Natural killer cell (primary cell): ENCODE measurements around the gene PALLD. TPM values are rescaled to one million over a fixed set of nuclear protein-coding genes. Genes with fewer than 3 reads are reported as not detected.

ENCODE experiments used
- ATAC-seq, 3 donors: fragments of 150-1000 bp in 2 of 3; fragments of 200-7000 bp in 1 of 3; cut with Tn5 transposase; 1 replicate in 1 of 3; 2 replicates in 2 of 3; pipeline ENCODE4 v1.10.0; 2021; ENCODE audit warnings: mild to moderate bottlenecking in 2 of 3, moderate library complexity in 2 of 3
- DNase-seq, 2 donors: peaks; one replicate each; pipeline versions ENCODE4 v3.0.0 to v3.0.0-alpha.2; 2013 to 2021; ENCODE audit warnings: mixed read lengths in 1 of 2
- H3K27ac ChIP-seq: one replicate; pipeline ENCODE4 v1.5.1; 2013; ENCODE audit warnings: mild to moderate bottlenecking, low read length
- H3K27me3 ChIP-seq: one replicate; pipeline ENCODE4 v1.6.1; 2013; ENCODE audit warnings: low read length; ENCODE audit not compliant: control insufficient read depth, insufficient read depth
- H3K36me3 ChIP-seq: one replicate; pipeline ENCODE4 v1.6.1; 2013; ENCODE audit warnings: low read length; ENCODE audit not compliant: control insufficient read depth, insufficient read depth
- H3K4me1 ChIP-seq: one replicate; pipeline ENCODE4 v1.6.1; 2013; ENCODE audit warnings: low read length; ENCODE audit not compliant: control insufficient read depth, insufficient read depth
- H3K4me3 ChIP-seq: one replicate; pipeline ENCODE4 v1.5.1; 2013; ENCODE audit warnings: low read length
- H3K9me3 ChIP-seq: one replicate; pipeline ENCODE4 v1.6.1; 2013; ENCODE audit warnings: low read length; ENCODE audit not compliant: control insufficient read depth, insufficient read depth
- H3K27ac Mint-ChIP-seq, 2 donors: one replicate each; pipeline ENCODE4 v1.8.0; 2022; ENCODE audit warnings: mild to moderate bottlenecking in 2 of 2, mixed read lengths in 2 of 2, moderate library complexity in 1 of 2
- H3K27me3 Mint-ChIP-seq, 2 donors: one replicate each; pipeline ENCODE4 v1.8.0; 2022; ENCODE audit warnings: low read depth in 2 of 2, mixed read lengths in 2 of 2
- H3K36me3 Mint-ChIP-seq: one replicate; pipeline ENCODE4 v1.8.0; 2022; ENCODE audit warnings: mixed read lengths
- H3K4me1 Mint-ChIP-seq, 2 donors: one replicate each; pipeline ENCODE4 v1.8.0; 2022; ENCODE audit warnings: mixed read lengths in 2 of 2
- H3K4me3 Mint-ChIP-seq: one replicate; pipeline ENCODE4 v1.8.0; 2022; ENCODE audit warnings: mild to moderate bottlenecking, moderate library complexity, mixed read lengths
- H3K9me3 Mint-ChIP-seq, 2 donors: one replicate each; pipeline ENCODE4 v1.8.0; 2022; ENCODE audit warnings: mixed read lengths in 2 of 2
- WGBS: methylation state at CpG from one replicate; pipeline ENCODE4 v1.1.7; 2013; ENCODE audit warnings: missing lambda C conversion rate; ENCODE audit not compliant: insufficient coverage; 5-methylcytosine and 5-hydroxymethylcytosine counted together
- intact Hi-C: fragments of 100-400 bp; cut with micrococcal nuclease; formaldehyde crosslinking; loops from one replicate; pipeline ENCODE4 v1.14.2; 2022
- total RNA-seq, 4 donors: library from RNA; stranded (reverse); fragments of 120-200 nt in 1 of 4; gene quantifications; one replicate each; pipeline versions ENCODE4 v1.2.3 to v1.2.4, GENCODE V29; 2013 to 2022
- TF ChIP-seq, protein P1 (sequence below): fragments of 200-600 bp; IDR thresholded peaks from one replicate; pipeline ENCODE4 v1.8.0; 2022; ENCODE audit warnings: antibody characterized with exemption

Gene PALLD
- total RNA-seq, 3 donors from 2014 or later (not counting 1 experiment from before 2014, with no cell fraction given), result 15.1 to 25.4 (median 22.8) TPM

DNA sequence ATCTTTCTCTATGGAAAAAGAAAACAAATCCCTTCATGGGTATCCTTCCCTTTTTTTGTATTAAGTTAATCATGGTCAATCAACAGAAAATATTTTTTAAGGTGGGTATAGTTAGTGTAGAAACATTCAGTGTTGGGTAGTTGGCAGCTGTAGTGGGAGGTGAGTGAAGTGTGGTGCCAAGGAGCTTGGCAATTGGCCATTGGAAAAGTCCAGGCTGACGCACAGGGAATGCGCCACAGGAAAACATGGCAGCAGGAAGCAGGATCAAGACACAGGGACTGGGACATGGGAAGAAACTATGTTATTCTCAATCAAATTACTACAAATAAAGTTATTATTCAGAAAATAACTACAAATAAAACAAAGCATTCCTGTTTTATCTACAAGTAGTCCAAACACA lies 20.0 kb downstream of the PALLD start:
- H3K27me3 ChIP-seq, result no peaks in the 10 kb centered on the region
- intact Hi-C loops, result no loop called here
- H3K4me3 Mint-ChIP-seq, result no peak overlapping the region
- H3K4me3 ChIP-seq, result no peak overlapping the region
- no peak for ATAC-seq
- DNase-seq, result no peak
- H3K27me3 Mint-ChIP-seq, result peaks cover 7 to 10% of the 10 kb centered on the region in 2 donors
- H3K9me3 Mint-ChIP-seq, result no peaks in the 10 kb centered on the region
- H3K4me1 ChIP-seq, result peaks cover 6% of the 10 kb centered on the region
- no peaks in the 10 kb centered on the region for H3K36me3 ChIP-seq
- no peak overlapping the region for H3K27ac ChIP-seq
- no peaks in the 10 kb centered on the region for H3K36me3 Mint-ChIP-seq
- H3K9me3 ChIP-seq, result no peaks in the 10 kb centered on the region
- TF ChIP-seq, protein P1, sequence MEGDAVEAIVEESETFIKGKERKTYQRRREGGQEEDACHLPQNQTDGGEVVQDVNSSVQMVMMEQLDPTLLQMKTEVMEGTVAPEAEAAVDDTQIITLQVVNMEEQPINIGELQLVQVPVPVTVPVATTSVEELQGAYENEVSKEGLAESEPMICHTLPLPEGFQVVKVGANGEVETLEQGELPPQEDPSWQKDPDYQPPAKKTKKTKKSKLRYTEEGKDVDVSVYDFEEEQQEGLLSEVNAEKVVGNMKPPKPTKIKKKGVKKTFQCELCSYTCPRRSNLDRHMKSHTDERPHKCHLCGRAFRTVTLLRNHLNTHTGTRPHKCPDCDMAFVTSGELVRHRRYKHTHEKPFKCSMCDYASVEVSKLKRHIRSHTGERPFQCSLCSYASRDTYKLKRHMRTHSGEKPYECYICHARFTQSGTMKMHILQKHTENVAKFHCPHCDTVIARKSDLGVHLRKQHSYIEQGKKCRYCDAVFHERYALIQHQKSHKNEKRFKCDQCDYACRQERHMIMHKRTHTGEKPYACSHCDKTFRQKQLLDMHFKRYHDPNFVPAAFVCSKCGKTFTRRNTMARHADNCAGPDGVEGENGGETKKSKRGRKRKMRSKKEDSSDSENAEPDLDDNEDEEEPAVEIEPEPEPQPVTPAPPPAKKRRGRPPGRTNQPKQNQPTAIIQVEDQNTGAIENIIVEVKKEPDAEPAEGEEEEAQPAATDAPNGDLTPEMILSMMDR, result no peak
- H3K27ac Mint-ChIP-seq, result no peak overlapping the region
- WGBS, result 100% methylated on average over 2 of the region's 2 CpGs
- peaks cover 0 to 2% of the 10 kb centered on the region in 2 donors for H3K4me1 Mint-ChIP-seq

DNA sequence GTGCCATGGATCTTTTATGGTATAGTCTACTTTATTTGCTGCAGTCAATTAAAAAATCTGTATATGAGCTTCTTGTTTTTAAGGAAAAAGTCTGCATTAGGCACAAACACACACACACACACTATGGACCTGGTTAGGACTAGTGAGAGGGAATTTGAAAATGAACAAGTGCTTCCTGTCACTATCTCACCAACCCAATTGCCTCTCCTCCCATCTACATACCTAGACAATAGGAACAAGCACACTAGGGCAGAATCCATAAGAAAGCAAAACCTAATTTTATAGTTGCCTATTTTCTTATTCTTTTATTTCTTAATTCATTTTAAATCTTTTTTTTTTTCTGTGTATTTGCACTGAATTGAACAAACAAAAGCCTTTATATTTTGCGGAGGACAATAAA lies 22.7 kb downstream of the PALLD start:
- H3K27ac Mint-ChIP-seq, result no peak overlapping the region
- H3K4me1 ChIP-seq, result no peaks in the 10 kb centered on the region
- TF ChIP-seq, protein P1, result no peak
- no peaks in the 10 kb centered on the region for H3K9me3 ChIP-seq
- H3K4me1 Mint-ChIP-seq, result no peaks in the 10 kb centered on the region
- H3K27me3 Mint-ChIP-seq, result peaks cover 10% of the 10 kb centered on the region in 2 donors
- intact Hi-C loops, result no loop called here
- H3K27me3 ChIP-seq, result no peaks in the 10 kb centered on the region
- no peak overlapping the region for H3K4me3 ChIP-seq
- ATAC-seq (no peak), DNase-seq (no peak)
- H3K9me3 Mint-ChIP-seq, result no peaks in the 10 kb centered on the region
- H3K4me3 Mint-ChIP-seq, result no peak overlapping the region
- WGBS, result 100% methylated on average over 1 of the region's 1 CpG
- H3K27ac ChIP-seq, result no peak overlapping the region
- no peaks in the 10 kb centered on the region for H3K36me3 ChIP-seq
- no peaks in the 10 kb centered on the region for H3K36me3 Mint-ChIP-seq

DNA sequence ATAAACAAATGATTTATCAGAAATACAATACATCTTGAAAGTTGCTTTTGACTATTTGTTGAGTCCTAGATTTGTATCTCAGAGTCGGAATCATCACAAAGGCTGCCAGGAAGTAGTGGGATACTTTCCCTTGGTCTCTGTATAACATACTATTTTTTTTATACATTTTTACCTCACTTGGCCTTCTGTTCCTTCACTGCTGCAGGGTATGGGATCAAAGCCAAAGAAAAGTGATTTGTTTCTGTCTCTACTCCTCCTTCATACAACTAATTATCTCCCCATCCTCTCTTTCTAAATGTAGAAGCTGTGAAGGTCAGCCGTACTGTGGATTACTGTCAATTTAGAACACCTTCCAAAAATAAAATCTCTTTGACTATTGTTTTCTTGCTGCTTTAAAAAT lies 24.9 kb downstream of the PALLD start:
- intact Hi-C loops, result no loop called here
- WGBS, result 80% methylated on average over 1 of the region's 2 CpGs
- Mint-ChIP-seq H3K36me3 (no peaks in the 10 kb centered on the region), H3K4me3 (no peak overlapping the region), H3K27me3 (peaks cover 10 to 14% of the 10 kb centered on the region in 2 donors), H3K27ac (no peak overlapping the region), H3K4me1 (no peaks in the 10 kb centered on the region), H3K9me3 (no peaks in the 10 kb centered on the region)
- H3K36me3 ChIP-seq, result no peaks in the 10 kb centered on the region
- no peak for DNase-seq
- no peak overlapping the region for H3K4me3 ChIP-seq
- ATAC-seq, result no peak
- H3K27ac ChIP-seq, result no peak overlapping the region
- no peaks in the 10 kb centered on the region for H3K4me1 ChIP-seq
- TF ChIP-seq, protein P1, result no peak
- H3K9me3 ChIP-seq, result no peaks in the 10 kb centered on the region
- H3K27me3 ChIP-seq, result no peaks in the 10 kb centered on the region

DNA sequence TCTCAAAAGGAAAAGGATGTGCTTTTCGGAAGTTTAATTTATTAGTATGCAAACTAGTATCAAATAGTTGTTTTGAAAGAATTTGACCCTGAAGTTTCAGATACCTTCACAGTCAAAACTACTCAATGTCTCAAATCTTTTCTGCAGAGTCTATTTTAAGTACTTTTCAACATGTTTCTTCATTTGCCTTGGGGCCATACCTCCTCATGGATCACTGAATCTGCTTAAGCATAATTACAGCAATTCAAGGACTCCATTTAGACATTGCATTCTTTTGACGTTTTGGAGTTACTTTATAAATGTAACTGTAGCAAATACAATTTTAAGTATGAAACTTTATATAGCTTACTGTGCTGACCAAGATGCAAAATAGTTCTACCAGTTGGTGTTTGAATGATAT lies 25.5 kb downstream of the PALLD start:
- no peaks in the 10 kb centered on the region for H3K27me3 ChIP-seq
- DNase-seq, result no peak
- no CpG with 5 or more reads among the region's 2 CpGs for WGBS
- Mint-ChIP-seq H3K27ac (no peak overlapping the region), H3K9me3 (no peaks in the 10 kb centered on the region), H3K4me1 (no peaks in the 10 kb centered on the region), H3K36me3 (no peaks in the 10 kb centered on the region), H3K27me3 (peaks cover 10 to 15% of the 10 kb centered on the region in 2 donors), H3K4me3 (no peak overlapping the region)
- TF ChIP-seq, protein P1, result no peak
- ATAC-seq, result no peak
- intact Hi-C loops, result no loop called here
- H3K4me1 ChIP-seq, result no peaks in the 10 kb centered on the region
- H3K4me3 ChIP-seq, result no peak overlapping the region
- H3K27ac ChIP-seq, result no peak overlapping the region
- H3K9me3 ChIP-seq, result no peaks in the 10 kb centered on the region
- no peaks in the 10 kb centered on the region for H3K36me3 ChIP-seq
